B cell (primary cell): ENCODE results near the gene BCAR3. TPM values are rescaled to one million over a fixed set of nuclear protein-coding genes. Genes with fewer than 3 reads are reported as not detected.

Experiments used
- ATAC-seq: fragments of 200-7000 bp; cut with Tn5 transposase; one replicate; pipeline ENCODE4 v1.10.0; 2021; ENCODE audit warnings: low read depth, mild to moderate bottlenecking, moderate number of reproducible peaks, moderate library complexity
- CTCF ChIA-PET: fragments of 350-600 bp; sonication (Branson Sonifier 250); formaldehyde crosslinking; loops from one replicate; lab custom pipeline; 2021; ENCODE audit warnings: antibody characterized with exemption, inconsistent platforms; lab: Charles Lee
- POLR2A ChIA-PET: fragments of 350-600 bp; sonication (Branson Sonifier 250); formaldehyde crosslinking; loops from one replicate; lab custom pipeline; 2021; ENCODE audit warnings: antibody characterized with exemption; lab: Charles Lee
- DNase-seq: peaks from one replicate; pipeline ENCODE4 v3.0.0; 2013
- H2AFZ ChIP-seq: 2 replicates; pipeline ENCODE4 v1.6.1; 2012; ENCODE audit warnings: mild to moderate bottlenecking, low read depth, low read length; ENCODE audit not compliant: insufficient read depth, poor library complexity, severe bottlenecking
- H3K27ac ChIP-seq, 2 donors: 1 replicate in 1 of 2; 2 replicates in 1 of 2; pipeline ENCODE4 v1.5.1; 2012 to 2013; ENCODE audit warnings: low read length in 2 of 2, mild to moderate bottlenecking in 2 of 2, moderate library complexity in 1 of 2
- H3K27me3 ChIP-seq, 4 experiments: fragments of 200-600 bp in 1 of 4; sonication (generic) in 1 of 4; replicated peaks in 1 of 4; 1 replicate in 2 of 4; 2 replicates in 2 of 4; pipeline versions ENCODE4 v1.6.1 to v1.7.0; 2013 to 2016; ENCODE audit warnings: low read length in 3 of 4, mild to moderate bottlenecking in 2 of 4, mixed read lengths in 1 of 4, moderate library complexity in 1 of 4; ENCODE audit not compliant: insufficient read depth in 4 of 4, control insufficient read depth in 3 of 4; ENCODE audit errors: control extremely low read depth in 1 of 4
- H3K36me3 ChIP-seq, 2 experiments: replicated peaks in 1 of 2; 1 replicate in 1 of 2; 2 replicates in 1 of 2; pipeline versions ENCODE4 v1.6.1 to v1.7.1; 2013; ENCODE audit warnings: low read length in 1 of 2; ENCODE audit not compliant: insufficient read depth in 2 of 2, control insufficient read depth in 1 of 2; ENCODE audit errors: control extremely low read depth in 1 of 2, extremely low read depth in 1 of 2
- H3K4me1 ChIP-seq, 2 donors: fragments of 200-600 bp in 1 of 2; sonication (generic) in 1 of 2; 1 replicate in 1 of 2; 2 replicates in 1 of 2; pipeline versions ENCODE4 v1.5.1 to v1.6.1; 2013 to 2017; ENCODE audit warnings: low read length in 2 of 2; ENCODE audit not compliant: control insufficient read depth in 2 of 2, insufficient read depth in 2 of 2
- H3K4me2 ChIP-seq: replicated peaks from 2 replicates; pipeline ENCODE3; 2012; ENCODE audit warnings: mild to moderate bottlenecking, low read depth, low read length; ENCODE audit not compliant: poor library complexity, severe bottlenecking
- H3K4me3 ChIP-seq, 5 experiments: fragments of 200-600 bp in 1 of 5; sonication (generic) in 1 of 5; 1 replicate in 3 of 5; 2 replicates in 2 of 5; pipeline versions ENCODE4 v1.5.1 to v1.7.0; 2011 to 2016; ENCODE audit warnings: low read length in 4 of 5, mild to moderate bottlenecking in 4 of 5, low read depth in 2 of 5, control low read depth in 1 of 5, moderate library complexity in 1 of 5; ENCODE audit not compliant: insufficient read depth in 1 of 5; ENCODE audit errors: control extremely low read depth in 1 of 5, extremely low read depth in 1 of 5
- H3K79me2 ChIP-seq: fragments of 200-600 bp; sonication (generic); one replicate; pipeline ENCODE4 v1.6.0; 2016; ENCODE audit warnings: low read length; ENCODE audit not compliant: control insufficient read depth, insufficient read depth
- H3K9ac ChIP-seq: fragments of 200-600 bp; sonication (generic); 2 replicates; pipeline ENCODE4 v1.6.1; 2017; ENCODE audit warnings: mild to moderate bottlenecking, low read length, moderate library complexity
- H3K9me3 ChIP-seq, 3 donors: one replicate each; pipeline versions ENCODE4 v1.6.1 to v1.7.1; 2013; ENCODE audit warnings: low read length in 2 of 3; ENCODE audit not compliant: control insufficient read depth in 2 of 3, insufficient read depth in 1 of 3; ENCODE audit errors: control extremely low read depth in 1 of 3
- H4K20me1 ChIP-seq: 2 replicates; pipeline ENCODE4 v1.6.0; 2012; ENCODE audit warnings: mild to moderate bottlenecking, low read length; ENCODE audit not compliant: insufficient read depth, control insufficient read depth, poor library complexity, severe bottlenecking
- H3K27ac Mint-ChIP-seq: one replicate; pipeline ENCODE4 v1.8.0; 2021; ENCODE audit warnings: mixed read lengths
- H3K27me3 Mint-ChIP-seq: one replicate; pipeline ENCODE4 v1.8.0; 2021; ENCODE audit warnings: mixed read lengths
- H3K4me1 Mint-ChIP-seq: one replicate; pipeline ENCODE4 v1.8.0; 2021; ENCODE audit warnings: mixed read lengths
- H3K4me3 Mint-ChIP-seq: one replicate; pipeline ENCODE4 v1.8.0; 2021; ENCODE audit warnings: mixed read lengths
- H3K9me3 Mint-ChIP-seq: one replicate; pipeline ENCODE4 v1.8.0; 2022; ENCODE audit warnings: mixed read lengths; ENCODE audit not compliant: insufficient read depth
- CTCF ChIP-seq: fragments of 200-600 bp; IDR thresholded peaks from one replicate; pipeline ENCODE4 v1.8.0; 2022; ENCODE audit warnings: antibody characterized with exemption, mild to moderate bottlenecking
- EZH2 ChIP-seq: IDR thresholded peaks from 2 replicates; pipeline ENCODE4 v1.6.1; 2012; ENCODE audit warnings: borderline replicate concordance, low read depth, mild to moderate bottlenecking, moderate library complexity, low read length; ENCODE audit not compliant: insufficient read depth, poor library complexity, severe bottlenecking
- WGBS: methylation state at CpG from one replicate; pipeline ENCODE4 v1.1.5; 2013; ENCODE audit warnings: missing lambda C conversion rate; ENCODE audit not compliant: insufficient coverage; 5-methylcytosine and 5-hydroxymethylcytosine counted together
- intact Hi-C: fragments of 100-400 bp; cut with micrococcal nuclease; formaldehyde crosslinking; loops from one replicate; pipeline ENCODE4 v1.10.0; 2022
- polyA plus RNA-seq: library from polyadenylated mRNA; depleted of rRNA; stranded (reverse); fragments of >200 nt; gene quantifications from 2 replicates; pipeline ENCODE4 v1.2.3, GENCODE V29; 2012
- total RNA-seq, 2 donors: library from RNA; stranded (reverse); fragments of 120-200 nt in 1 of 2; gene quantifications; 1 replicate in 1 of 2; 2 replicates in 1 of 2; pipeline versions ENCODE4 v1.2.3 to v1.2.4, GENCODE V29; 2013 to 2022

The BCAR3 gene
- total and polyA plus RNA-seq, 2 donors (not counting 1 experiment from before 2014, with no cell fraction given) = 6.7 to 13.0 TPM

- Histone ChIP-seq H4K20me1 (no peaks in the 10 kb centered on the region), H3K36me3 (no peaks in the 10 kb centered on the region), H3K9ac (no peak overlapping the region), H3K4me3 (no peak overlapping the region), H3K27ac (no peak overlapping the region), H2AFZ (peak overlapping the region; percentile 41), H3K27me3 (no peaks in the 10 kb centered on the region), H3K79me2 (no peaks in the 10 kb centered on the region), H3K4me1 (peaks cover 52 to 62% of the 10 kb centered on the region in 2 donors), H3K4me2 (peak overlapping the region; percentile 53), H3K9me3 (no peaks in the 10 kb centered on the region)
- no peak for TF ChIP-seq CTCF
- no peak for TF ChIP-seq EZH2
- Mint-ChIP-seq H3K27ac (no peak overlapping the region), H3K4me1 (peaks cover 12% of the 10 kb centered on the region), H3K4me3 (no peak overlapping the region), H3K27me3 (no peaks in the 10 kb centered on the region), H3K9me3 (no peaks in the 10 kb centered on the region)
- peak; percentile 64 for DNase-seq
- POLR2A ChIA-PET = interaction anchor here (0.5 to 1.8 kb wide), 5 partner anchors 9 to 34 kb away, joined by 3 to 9 read pairs (median 4); no protein-coding TSS in a partner anchor
- peak; percentile 19 for ATAC-seq
- intact Hi-C loops = no loop called here
- 0% methylated on average over 1 of the region's 2 CpGs for WGBS
- CTCF ChIA-PET = interaction anchor here (0.6 to 2.5 kb wide), 14 partner anchors 9 to 149 kb away, joined by 3 to 7 read pairs (median 4); partner anchors contain the start of gene BCAR3
These were observed 13.9 kb upstream of the BCAR3 start for GRCh38 chr1:93695411-93696005.

- Histone ChIP-seq H3K9ac (no peak overlapping the region), H3K4me1 (peaks cover 54 to 62% of the 10 kb centered on the region in 2 donors), H3K9me3 (no peaks in the 10 kb centered on the region), H3K27ac (no peak overlapping the region), H2AFZ (no peak overlapping the region), H3K79me2 (no peaks in the 10 kb centered on the region), H3K4me3 (no peak overlapping the region), H3K4me2 (peak overlapping the region; percentile 53), H4K20me1 (no peaks in the 10 kb centered on the region), H3K27me3 (no peaks in the 10 kb centered on the region), H3K36me3 (no peaks in the 10 kb centered on the region)
- ATAC-seq (no peak), DNase-seq (no peak)
- peaks cover 14% of the 10 kb centered on the region for H3K4me1 Mint-ChIP-seq
- H3K27ac Mint-ChIP-seq = no peak overlapping the region
- CTCF ChIA-PET = interaction anchor here (1.2 to 2.5 kb wide), 4 partner anchors 9 to 149 kb away, joined by 4 to 7 read pairs (median 6); no protein-coding TSS in a partner anchor
- intact Hi-C loops = loop anchor here (5.0 kb wide), 1 partner anchor 32 kb away; no protein-coding TSS in a partner anchor
- POLR2A ChIA-PET = interaction anchor here (0.6 to 1.8 kb wide), 2 partner anchors 10 to 11 kb away, joined by 3 to 9 read pairs; no protein-coding TSS in a partner anchor
- no peaks in the 10 kb centered on the region for H3K9me3 Mint-ChIP-seq
- WGBS = 86% methylated on average over 3 of the region's 3 CpGs
- no peaks in the 10 kb centered on the region for H3K27me3 Mint-ChIP-seq
- no peak overlapping the region for H3K4me3 Mint-ChIP-seq
- TF ChIP-seq EZH2 (no peak), CTCF (no peak)
These were observed 13.2 kb upstream of the BCAR3 start for GRCh38 chr1:93694819-93695218.
